Left colon (tissue), 2 donors: Measurements from ENCODE around the gene GFAP. TPM values are rescaled to one million over a fixed set of nuclear protein-coding genes. Genes with fewer than 3 reads are reported as not detected.
"Not testable (repeated sequence)": the region's sequence is repeated elsewhere in the genome, so short reads cannot be mapped to it uniquely, and the experiment has no call there.

Source experiments
- ATAC-seq: fragments of 200-7000 bp; cut with Tn5 transposase; one replicate; pipeline ENCODE4 v1.9.1; 2020; ENCODE audit warnings: mild to moderate bottlenecking, moderate library complexity
- DNase-seq, 2 donors: peaks; one replicate each; pipeline ENCODE4 v3.0.0-alpha.2; 2020
- intact Hi-C, 2 donors: fragments of 100-400 bp; cut with DNase I in 1 of 2; cut with micrococcal nuclease in 1 of 2; formaldehyde crosslinking; loops; one replicate each; pipeline versions ENCODE4 v1.11.2 to v1.14.0; 2022; cut with DNase I, micrococcal nuclease
- long read RNA-seq: library from polyadenylated mRNA; unstranded; transcript quantifications from one replicate; pipeline ENCODE4 v2.0.0, GENCODE V29; 2021
- total RNA-seq, 2 donors: library from RNA; stranded (reverse); fragmentation: NEBNext Ultra II Directional; extraction: Animal tissue kit (Norgen Biotek cat#: 25700); gene quantifications; one replicate each; pipeline ENCODE4 v1.2.1, GENCODE V29; 2021
- donor health status: DM: no; HTN: no; CAD: no.
- donor health status: DM: yes; HTN: yes; CAD: no.

Gene GFAP
- under 1 TPM; 0.11 to 0.37 TPM for total RNA-seq
- long read RNA-seq, partial matches to known transcripts, result 0 of 1 reads
- long read RNA-seq, other reads (novel, unspliced or antisense), result 0 of 1 reads

GRCh38 chr17:44915321-44915726 lies at the start of gene GFAP:
Gene GFAP (minus strand): TSS chr17:44915500. CDS start chr17:44915486, 14 bp downstream.
- intact Hi-C loops, result loop anchor here in 1 of 2 donors (10.0 kb wide), 1 partner anchor 189 kb away; no protein-coding TSS in a partner anchor
- DNase-seq, result no peak
- ATAC-seq, result no peak

DNA sequence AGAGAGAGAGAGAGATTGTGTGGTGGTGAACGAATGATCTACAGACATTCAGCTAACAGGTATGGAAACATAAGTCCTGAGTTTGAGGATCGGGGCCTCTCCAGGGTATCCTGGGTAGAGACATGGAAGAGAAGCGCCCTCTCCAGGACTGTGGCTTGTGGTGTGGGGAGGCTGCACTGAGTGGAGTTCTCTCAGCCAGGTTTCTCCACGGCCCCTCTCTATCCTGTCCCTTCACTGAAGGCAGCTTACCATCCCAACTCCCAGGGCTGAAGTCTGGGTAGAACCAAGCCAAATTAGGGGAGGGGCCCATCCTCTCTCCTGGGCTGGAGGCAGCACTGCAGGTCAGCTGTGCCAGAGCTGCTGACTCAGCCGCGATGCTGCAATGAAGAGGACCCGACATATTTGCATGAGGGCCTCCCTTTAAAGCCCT lies 46.6 kb upstream of the GFAP start:
- ATAC-seq (no peak), DNase-seq (no peak)
- intact Hi-C loops, result no loop called here

DNA sequence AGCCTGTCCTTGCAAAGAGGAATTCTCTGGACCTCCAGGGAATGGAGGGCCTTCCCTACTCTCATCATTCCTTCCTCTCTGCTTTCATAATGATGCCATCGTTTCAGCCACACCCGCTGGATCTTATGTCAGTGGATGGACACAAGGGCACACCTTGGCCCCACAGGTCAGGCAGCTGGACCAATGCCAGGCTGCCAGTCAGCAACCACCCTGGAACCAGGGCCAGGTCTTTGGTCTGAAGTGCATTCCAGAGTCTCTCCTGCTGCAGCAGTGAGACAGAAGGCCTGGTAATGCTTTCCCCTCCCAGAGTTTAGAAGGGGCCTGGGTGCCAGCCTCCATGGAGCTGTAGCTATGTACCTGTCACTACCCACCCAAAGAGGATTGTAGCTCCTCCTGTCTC lies 45.4 kb upstream of the GFAP start:
- intact Hi-C loops, result no loop called here
- peak; percentile 50 for ATAC-seq
- no peak for DNase-seq

GRCh38 chr17:44959821-44960531 lies 44.7 kb upstream of the GFAP start:
- no peak for ATAC-seq
- DNase-seq, result no peak

GRCh38 chr17:44956998-44957981 lies 42.0 kb upstream of the GFAP start:
- DNase-seq, result no peak
- intact Hi-C loops, result no loop called here
- ATAC-seq, result peak; percentile 26

More at GRCh38 chr17:44959821-44960531, 44.7 kb upstream of the GFAP start:
- intact Hi-C loops, result no loop called here

DNA sequence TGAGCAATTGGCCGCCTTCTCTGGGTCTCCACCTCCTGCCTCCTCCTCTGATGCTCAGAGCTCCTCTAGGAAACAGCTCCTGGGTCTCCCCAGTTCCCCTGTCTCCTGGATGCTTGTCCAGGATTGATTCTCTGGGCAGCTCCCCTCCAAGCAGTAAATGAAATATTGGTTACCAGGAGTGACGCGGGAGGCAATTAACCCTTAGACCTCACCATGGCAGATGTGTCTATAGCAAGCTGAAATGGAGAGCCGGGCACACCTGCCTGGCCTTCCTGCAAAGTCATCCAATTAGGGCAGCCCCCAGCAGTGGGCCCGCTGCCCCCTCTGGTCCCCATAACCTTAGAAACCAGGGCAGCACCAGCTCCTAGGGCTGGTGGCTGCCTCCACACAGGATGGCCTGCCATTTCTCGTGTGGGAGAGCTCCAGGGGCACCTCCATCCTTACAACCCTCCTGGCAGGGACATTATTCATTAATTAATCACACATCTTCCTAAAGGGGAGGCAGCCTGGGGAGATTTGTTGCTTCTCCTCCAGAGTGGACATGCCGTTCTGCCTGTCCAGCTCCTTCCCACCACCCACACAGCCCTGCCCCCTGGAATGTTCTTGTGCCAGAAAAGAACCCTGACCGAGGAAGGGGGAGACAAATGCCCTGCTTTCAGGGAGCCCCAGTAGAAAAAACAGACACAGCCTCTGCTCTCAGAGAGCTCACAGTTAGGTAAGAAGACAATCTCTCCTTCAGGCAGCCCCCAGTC lies 40.5 kb upstream of the GFAP start:
- DNase-seq, result no peak
- no peak for ATAC-seq
- intact Hi-C loops, result no loop called here

DNA sequence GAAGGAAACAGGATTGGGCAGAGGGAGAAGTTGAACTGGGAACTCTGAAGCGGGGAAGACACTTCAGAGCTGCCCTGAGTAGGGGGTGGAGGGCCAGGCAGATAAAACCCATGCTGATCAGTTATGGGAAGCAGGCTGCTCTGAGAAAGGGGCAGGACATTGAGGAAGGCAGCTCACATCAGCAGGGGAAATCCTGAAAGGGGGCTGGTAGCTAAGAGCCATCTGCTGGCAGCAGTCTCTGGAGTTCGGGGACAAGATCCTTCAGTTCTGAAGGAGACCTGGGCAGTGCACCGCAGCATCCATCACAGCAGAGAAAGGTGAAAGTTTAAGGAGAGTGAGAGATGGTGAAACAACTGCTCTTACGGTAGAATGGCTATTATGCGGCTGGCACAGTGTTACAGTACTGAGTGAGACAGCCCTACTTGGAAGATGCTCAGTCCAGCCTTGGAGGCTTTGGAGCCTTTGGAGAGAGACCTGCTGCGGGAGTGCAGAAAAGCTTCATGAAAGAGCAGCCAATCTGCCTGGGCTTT lies 37.7 kb upstream of the GFAP start:
- ATAC-seq (no peak), DNase-seq (no peak)
- intact Hi-C loops, result no loop called here

GRCh38 chr17:44948315-44948795 lies 33.1 kb upstream of the GFAP start:
- ATAC-seq, result no peak
- intact Hi-C loops, result no loop called here
- DNase-seq, result no peak

GRCh38 chr17:44947461-44948314 lies 32.4 kb upstream of the GFAP start, which contains the start of gene KIF18B:
Gene KIF18B (minus strand): TSS chr17:44947773. CDS start chr17:44936344, 11,429 bp downstream.
- ATAC-seq, result peak; percentile 100
- peak; percentile 89 to 92 for DNase-seq
- intact Hi-C loops, result no loop called here

GRCh38 chr17:44945652-44946051 lies 30.4 kb upstream of the GFAP start:
- intact Hi-C loops, ATAC-seq, DNase-seq: not testable (repeated sequence)

DNA sequence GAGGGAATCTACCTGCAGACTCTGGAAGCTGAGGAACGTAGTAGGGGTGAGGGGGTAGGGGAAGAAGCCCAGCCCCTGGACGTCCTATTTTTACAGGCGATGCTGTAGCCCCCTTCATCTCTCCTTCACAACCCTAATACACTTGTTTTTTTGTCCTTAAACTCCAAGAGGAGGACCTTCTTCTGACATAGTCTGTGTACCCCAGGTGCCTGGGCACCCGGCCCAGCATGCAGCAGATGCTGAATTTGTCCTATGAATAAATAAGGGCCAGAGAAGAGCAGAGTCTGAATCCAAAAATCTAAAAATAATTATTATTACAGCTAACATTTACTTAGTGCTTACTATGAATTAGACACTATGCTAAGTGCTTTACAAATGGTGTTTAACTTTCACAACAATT lies 27.2 kb upstream of the GFAP start:
- DNase-seq, result no peak
- no peak for ATAC-seq
- intact Hi-C loops, result no loop called here

- intact Hi-C loops, result no loop called here
- ATAC-seq (peak; percentile 64), DNase-seq (no peak)
Measured at GRCh38 chr17:44941712-44942331, 26.5 kb upstream of the GFAP start.

- ATAC-seq, result no peak
- DNase-seq, result no peak
- intact Hi-C loops, result no loop called here
Measured at GRCh38 chr17:44940768-44941167, 25.5 kb upstream of the GFAP start.

DNA sequence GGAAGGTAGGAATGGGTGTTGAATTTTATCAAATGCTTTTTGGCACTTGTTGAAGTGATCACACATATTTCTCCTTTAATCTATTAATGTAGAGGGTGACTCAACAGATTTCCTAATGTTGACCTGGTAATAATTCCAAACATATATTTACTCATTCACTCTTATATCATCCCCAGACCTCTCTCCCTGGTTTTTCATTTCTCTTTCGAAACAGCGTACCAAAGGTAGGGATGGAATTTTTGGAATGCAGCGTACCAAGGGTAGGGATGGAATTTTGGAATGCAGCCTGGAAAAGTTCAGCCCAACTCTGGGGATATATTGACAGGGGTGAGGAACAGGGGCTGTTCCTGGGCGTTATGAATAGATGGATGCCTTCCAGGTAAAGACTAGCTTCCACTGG lies 25.0 kb upstream of the GFAP start:
- intact Hi-C loops, result no loop called here
- DNase-seq, result no peak
- ATAC-seq, result no peak

- intact Hi-C loops, result loop anchor here in 1 of 2 donors (10.0 kb wide), 1 partner anchor 60 kb away; no protein-coding TSS in a partner anchor
- peak in 1 of 2 donors; percentile 18 for DNase-seq
- no peak for ATAC-seq
Measured at GRCh38 chr17:44935116-44935515, 19.8 kb upstream of the GFAP start.

- peak in 1 of 2 donors; percentile 9 for DNase-seq
- intact Hi-C loops, result loop anchor here in 1 of 2 donors (10.0 kb wide), 1 partner anchor 60 kb away; no protein-coding TSS in a partner anchor
Measured at GRCh38 chr17:44934745-44935105, 19.4 kb upstream of the GFAP start.

More at GRCh38 chr17:44934745-44935105, 19.4 kb upstream of the GFAP start:
- ATAC-seq, result no peak
